Progenitor cell of endocrine pancreas (in vitro differentiated cells): ENCODE measurements around the gene BMP7. TPM values are rescaled to one million over a fixed set of nuclear protein-coding genes. Genes with fewer than 3 reads are reported as not detected.
"Not testable (repeated sequence)": the region's sequence is repeated elsewhere in the genome, so short reads cannot be mapped to it uniquely, and the experiment has no call there.

Experiments used
- DNase-seq: peaks from one replicate; pipeline ENCODE4 v3.0.0; 2021; ENCODE audit warnings: low spot score; ENCODE audit not compliant: unreplicated experiment
- H3K27ac Mint-ChIP-seq: 2 replicates; pipeline ENCODE4 v1.8.0; 2021; ENCODE audit warnings: mild to moderate bottlenecking, moderate library complexity, mixed read lengths
- H3K27me3 Mint-ChIP-seq: 2 replicates; pipeline ENCODE4 v1.8.0; 2021; ENCODE audit warnings: mixed read lengths
- H3K36me3 Mint-ChIP-seq: 2 replicates; pipeline ENCODE4 v1.8.0; 2022; ENCODE audit warnings: mixed read lengths; ENCODE audit not compliant: insufficient read depth
- H3K4me1 Mint-ChIP-seq: 2 replicates; pipeline ENCODE4 v1.8.0; 2021; ENCODE audit warnings: low read depth, mixed read lengths
- H3K4me3 Mint-ChIP-seq: 2 replicates; pipeline ENCODE4 v1.8.0; 2021; ENCODE audit warnings: low read depth, mild to moderate bottlenecking, moderate library complexity, mixed read lengths
- H3K9me3 Mint-ChIP-seq: 2 replicates; pipeline ENCODE4 v1.8.0; 2021; ENCODE audit warnings: low read depth, mixed read lengths
- total RNA-seq: library from RNA; stranded (reverse); gene quantifications from 2 replicates; pipeline ENCODE4 v1.2.1, GENCODE V29; 2021
- TF ChIP-seq, protein P1 (sequence below): fragments of 200-600 bp; sonication (generic); IDR thresholded peaks from one replicate; pipeline ENCODE4 v1.5.0; 2021; ENCODE audit warnings: antibody characterized with exemption, mild to moderate bottlenecking; ENCODE audit not compliant: unreplicated experiment

Gene BMP7
- total RNA-seq, 1 donor from 2014 or later: 35.4 TPM

DNA sequence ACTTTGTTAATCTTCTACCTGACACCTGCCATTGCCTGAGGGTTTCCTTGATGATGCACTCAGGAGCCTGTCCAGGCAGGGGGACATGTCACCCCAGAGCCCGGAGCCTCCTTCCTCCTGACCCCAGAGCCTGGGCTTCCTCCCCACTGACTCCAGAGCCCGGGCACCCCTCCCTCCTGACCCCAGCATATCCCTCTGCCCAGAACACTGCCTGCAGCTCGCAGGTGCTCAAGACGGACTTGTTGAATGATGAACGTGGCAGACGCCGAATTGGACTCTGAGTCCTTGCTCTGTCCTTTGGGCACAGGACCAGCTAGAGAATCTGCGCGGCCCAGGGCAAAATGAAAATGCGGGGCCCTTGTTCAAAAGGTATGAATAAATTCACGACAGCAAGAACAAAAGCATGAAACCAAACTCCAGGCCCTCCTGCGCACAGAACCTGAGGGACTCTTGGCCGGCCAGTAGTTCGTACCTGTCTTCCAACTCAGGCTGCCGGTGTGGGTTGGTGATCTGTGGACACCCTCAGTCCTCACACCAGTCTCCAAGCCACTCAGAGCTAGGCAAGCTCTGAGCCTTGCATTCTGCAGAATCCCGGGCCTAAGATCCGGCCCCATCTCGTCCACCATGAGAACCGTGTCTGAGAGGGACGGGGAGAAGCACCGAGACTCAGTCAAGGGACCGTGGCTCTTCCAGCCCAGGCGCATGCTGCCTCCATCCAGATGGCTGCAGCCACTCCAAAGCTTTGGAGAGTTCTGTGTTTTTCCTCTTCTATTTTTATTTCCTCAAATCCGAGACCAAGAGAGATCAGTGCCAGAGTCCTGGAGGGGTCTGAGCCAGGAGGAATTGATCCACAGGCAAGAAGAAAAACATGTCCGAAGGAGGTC, 104.7 kb downstream of the BMP7 start:
- Mint-ChIP-seq H3K27ac (no peak overlapping the region), H3K4me1 (peaks cover 6% of the 10 kb centered on the region), H3K9me3 (peaks cover 4% of the 10 kb centered on the region), H3K36me3 (peaks cover 4% of the 10 kb centered on the region), H3K27me3 (peaks cover 11% of the 10 kb centered on the region), H3K4me3 (no peak overlapping the region)
- TF ChIP-seq, protein P1, sequence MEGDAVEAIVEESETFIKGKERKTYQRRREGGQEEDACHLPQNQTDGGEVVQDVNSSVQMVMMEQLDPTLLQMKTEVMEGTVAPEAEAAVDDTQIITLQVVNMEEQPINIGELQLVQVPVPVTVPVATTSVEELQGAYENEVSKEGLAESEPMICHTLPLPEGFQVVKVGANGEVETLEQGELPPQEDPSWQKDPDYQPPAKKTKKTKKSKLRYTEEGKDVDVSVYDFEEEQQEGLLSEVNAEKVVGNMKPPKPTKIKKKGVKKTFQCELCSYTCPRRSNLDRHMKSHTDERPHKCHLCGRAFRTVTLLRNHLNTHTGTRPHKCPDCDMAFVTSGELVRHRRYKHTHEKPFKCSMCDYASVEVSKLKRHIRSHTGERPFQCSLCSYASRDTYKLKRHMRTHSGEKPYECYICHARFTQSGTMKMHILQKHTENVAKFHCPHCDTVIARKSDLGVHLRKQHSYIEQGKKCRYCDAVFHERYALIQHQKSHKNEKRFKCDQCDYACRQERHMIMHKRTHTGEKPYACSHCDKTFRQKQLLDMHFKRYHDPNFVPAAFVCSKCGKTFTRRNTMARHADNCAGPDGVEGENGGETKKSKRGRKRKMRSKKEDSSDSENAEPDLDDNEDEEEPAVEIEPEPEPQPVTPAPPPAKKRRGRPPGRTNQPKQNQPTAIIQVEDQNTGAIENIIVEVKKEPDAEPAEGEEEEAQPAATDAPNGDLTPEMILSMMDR: no peak
- DNase-seq: no peak

DNA sequence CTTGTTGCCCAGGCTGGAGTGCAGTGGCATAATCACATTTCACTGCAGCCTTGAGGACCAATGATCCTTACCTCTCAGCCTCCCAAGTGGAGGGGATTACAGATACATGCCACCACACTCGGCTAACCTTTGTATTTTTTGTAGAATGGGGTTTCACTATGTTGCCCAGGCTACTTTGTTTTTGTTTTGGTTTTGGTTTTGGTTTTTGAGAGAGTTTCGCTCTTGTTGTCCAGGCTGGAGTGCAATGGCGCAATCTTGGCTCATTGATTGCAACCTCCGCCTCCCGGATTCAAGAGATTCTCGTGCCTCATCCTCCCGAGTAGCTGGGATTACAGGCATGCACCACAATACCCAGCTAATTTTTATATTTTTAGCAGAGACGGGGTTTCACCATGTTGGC, 105.5 kb downstream of the BMP7 start:
- H3K9me3 Mint-ChIP-seq: peaks cover 4% of the 10 kb centered on the region
- H3K36me3 Mint-ChIP-seq: peaks cover 4% of the 10 kb centered on the region
- peaks cover 6% of the 10 kb centered on the region for H3K4me1 Mint-ChIP-seq
- no peak overlapping the region for H3K27ac Mint-ChIP-seq
- DNase-seq: no peak
- H3K27me3 Mint-ChIP-seq: peaks cover 11% of the 10 kb centered on the region
- H3K4me3 Mint-ChIP-seq: no peak overlapping the region
- TF ChIP-seq, protein P1: no peak

DNA sequence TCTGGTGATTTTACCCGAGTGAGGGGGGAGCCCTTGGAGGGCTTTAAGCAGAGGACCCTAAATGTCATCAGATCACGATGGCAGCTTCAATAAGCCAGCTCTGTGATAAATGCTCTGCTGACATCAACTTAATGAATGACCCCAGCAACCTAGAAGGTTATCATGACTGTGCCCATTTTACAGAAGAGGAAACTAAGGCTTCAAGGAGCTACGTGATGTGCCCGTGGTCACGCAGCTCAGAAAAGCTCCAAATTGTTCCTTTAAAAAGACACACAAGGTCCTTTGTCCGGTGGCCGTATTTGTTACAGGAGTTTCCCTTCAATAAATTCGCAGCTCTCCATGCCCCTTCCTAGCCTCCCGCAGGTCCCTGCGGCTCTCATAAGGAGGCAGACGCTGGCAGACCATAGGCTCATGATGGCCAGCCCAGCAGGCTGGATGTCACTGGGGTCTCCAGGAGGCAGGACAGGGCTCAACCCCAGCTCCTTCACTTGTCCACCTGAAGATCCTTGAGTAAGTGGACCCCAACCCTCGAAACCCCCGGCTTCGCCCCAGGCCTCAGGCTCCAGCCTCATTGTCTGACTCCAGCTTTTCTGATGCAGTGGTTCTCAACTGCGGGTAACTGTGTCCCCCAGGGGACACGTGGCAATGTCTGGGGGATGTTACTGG, 106.4 kb downstream of the BMP7 start:
- no peak overlapping the region for H3K27ac Mint-ChIP-seq
- peaks cover 6% of the 10 kb centered on the region for H3K4me1 Mint-ChIP-seq
- H3K4me3 Mint-ChIP-seq: no peak overlapping the region
- H3K27me3 Mint-ChIP-seq: peaks cover 14% of the 10 kb centered on the region
- TF ChIP-seq, protein P1: no peak
- H3K36me3 Mint-ChIP-seq: peaks cover 3% of the 10 kb centered on the region
- H3K9me3 Mint-ChIP-seq: peaks cover 4% of the 10 kb centered on the region
- no peak for DNase-seq

DNA sequence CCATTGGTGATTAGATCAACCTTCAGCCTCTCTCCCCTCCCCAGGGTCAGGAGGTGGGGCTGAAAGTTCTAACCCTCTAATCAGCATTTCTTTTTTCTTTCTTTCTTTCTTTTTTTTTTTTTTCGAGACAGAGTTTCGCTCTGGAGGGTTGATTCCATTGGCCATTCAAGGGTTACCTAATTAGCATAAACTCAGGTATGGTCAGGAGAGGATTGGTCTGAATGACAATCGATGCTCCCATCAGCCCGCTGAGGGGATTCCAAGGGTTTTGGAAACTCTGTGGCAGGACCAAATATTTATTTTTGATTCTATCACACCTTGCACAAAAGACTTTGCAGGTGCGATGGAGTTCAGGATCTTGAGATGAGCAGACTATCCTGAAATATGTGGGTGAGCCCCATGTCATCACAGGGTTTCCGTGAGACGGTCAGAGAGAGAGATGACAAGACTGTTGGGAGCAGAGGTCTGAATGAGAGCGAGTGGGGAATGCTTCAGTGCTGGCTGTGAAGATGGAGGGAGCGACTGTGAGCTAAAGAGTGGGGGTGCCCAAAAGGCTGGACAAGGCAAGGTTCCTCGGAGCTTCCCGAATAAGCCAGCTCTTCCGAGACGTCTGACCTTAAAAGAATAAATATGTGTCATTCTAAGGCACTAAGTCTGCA, 107.1 kb downstream of the BMP7 start:
- Mint-ChIP-seq H3K9me3 (peaks cover 4% of the 10 kb centered on the region), H3K4me1 (peaks cover 6% of the 10 kb centered on the region), H3K27ac (no peak overlapping the region), H3K4me3 (no peak overlapping the region), H3K36me3 (peaks cover 2% of the 10 kb centered on the region), H3K27me3 (peaks cover 14% of the 10 kb centered on the region)
- TF ChIP-seq, protein P1: no peak
- no peak for DNase-seq

DNA sequence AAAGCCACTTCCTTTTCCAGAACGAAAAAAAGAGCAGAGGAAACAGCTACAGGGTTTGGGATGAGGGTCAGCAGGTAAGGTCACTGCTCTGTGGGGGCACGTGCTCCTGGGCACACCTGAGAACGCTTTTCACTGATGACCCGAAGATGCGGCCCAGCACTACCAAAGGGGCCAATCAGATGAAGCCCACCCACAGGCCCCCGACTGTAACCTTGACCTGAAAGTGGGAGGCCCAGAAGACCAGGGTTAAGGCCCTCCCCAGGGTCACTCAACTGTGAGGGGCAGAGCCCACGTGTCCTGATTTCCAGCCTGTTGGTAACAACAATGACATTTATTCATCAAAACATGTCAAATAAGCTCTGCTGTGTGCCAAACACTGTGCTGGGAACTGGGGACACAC, 108.0 kb downstream of the BMP7 start:
- H3K36me3 Mint-ChIP-seq: no peaks in the 10 kb centered on the region
- peaks cover 6% of the 10 kb centered on the region for H3K4me1 Mint-ChIP-seq
- no peak overlapping the region for H3K4me3 Mint-ChIP-seq
- no peaks in the 10 kb centered on the region for H3K9me3 Mint-ChIP-seq
- TF ChIP-seq, protein P1: no peak
- H3K27me3 Mint-ChIP-seq: peaks cover 15% of the 10 kb centered on the region
- H3K27ac Mint-ChIP-seq: no peak overlapping the region
- DNase-seq: no peak

DNA sequence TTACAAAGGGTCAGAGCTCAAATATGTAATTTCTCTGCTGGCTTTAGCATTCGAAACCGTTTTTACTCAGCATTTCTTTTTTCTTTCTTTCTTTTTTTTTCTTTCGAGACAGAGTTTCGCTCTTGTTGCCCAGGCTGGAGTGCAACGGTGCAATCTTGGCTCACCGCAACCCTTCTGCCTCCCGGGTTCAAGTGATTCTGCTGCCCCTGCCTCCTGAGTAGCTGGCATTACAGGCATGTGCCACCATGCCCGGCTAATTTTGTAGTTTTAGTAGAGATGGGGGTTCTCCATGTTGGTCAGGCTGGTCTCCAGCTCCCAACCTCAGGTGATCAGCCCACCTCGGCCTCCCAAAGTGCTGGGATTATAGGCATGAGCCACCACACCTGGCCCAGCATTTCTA, 108.7 kb downstream of the BMP7 start:
- H3K27ac Mint-ChIP-seq, DNase-seq, H3K4me3 Mint-ChIP-seq, H3K36me3 Mint-ChIP-seq, H3K4me1 Mint-ChIP-seq, H3K9me3 Mint-ChIP-seq: not testable (repeated sequence)
- peaks cover 19% of the 10 kb centered on the region for H3K27me3 Mint-ChIP-seq
